ENCODE data around the gene TMTC3.
"Not testable (repeated sequence)": the region's sequence is repeated elsewhere in the genome, so short reads cannot be mapped to it uniquely, and the experiment has no call there.

Gene TMTC3

DNA sequence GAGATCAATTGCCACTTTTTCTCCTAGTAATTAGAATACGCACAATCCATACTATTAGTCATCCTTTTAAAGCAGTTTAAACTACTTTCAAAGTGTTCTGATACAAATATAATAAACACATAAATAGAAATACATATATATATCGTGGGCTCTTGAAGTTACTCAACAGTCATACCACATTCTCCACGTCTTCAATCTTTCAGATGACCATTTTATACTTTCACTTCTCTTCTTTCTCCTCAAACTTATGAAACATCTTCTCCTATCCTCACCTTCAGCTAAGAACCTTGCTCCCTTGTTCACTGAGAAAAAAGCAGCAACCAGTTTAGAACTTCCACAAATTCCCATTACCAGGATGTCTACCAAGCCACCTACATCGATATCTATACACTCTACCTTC is 19.4 kb upstream of the TMTC3 start:
- TF ChIP-seq, protein P1, sequence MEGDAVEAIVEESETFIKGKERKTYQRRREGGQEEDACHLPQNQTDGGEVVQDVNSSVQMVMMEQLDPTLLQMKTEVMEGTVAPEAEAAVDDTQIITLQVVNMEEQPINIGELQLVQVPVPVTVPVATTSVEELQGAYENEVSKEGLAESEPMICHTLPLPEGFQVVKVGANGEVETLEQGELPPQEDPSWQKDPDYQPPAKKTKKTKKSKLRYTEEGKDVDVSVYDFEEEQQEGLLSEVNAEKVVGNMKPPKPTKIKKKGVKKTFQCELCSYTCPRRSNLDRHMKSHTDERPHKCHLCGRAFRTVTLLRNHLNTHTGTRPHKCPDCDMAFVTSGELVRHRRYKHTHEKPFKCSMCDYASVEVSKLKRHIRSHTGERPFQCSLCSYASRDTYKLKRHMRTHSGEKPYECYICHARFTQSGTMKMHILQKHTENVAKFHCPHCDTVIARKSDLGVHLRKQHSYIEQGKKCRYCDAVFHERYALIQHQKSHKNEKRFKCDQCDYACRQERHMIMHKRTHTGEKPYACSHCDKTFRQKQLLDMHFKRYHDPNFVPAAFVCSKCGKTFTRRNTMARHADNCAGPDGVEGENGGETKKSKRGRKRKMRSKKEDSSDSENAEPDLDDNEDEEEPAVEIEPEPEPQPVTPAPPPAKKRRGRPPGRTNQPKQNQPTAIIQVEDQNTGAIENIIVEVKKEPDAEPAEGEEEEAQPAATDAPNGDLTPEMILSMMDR (IDR thresholded peaks at IDR 0.05; ENCODE audit: low read depth, low read length, missing control alignments): no peak
- DNase-seq (ENCODE audit: low read depth): no peak
- H3K4me3 ChIP-seq (ENCODE audit: low read depth, low read length): no peak overlapping the region

GRCh38 chr12:88127099-88127498 is 15.0 kb upstream of the TMTC3 start:
- no peak overlapping the region for H3K4me3 ChIP-seq (ENCODE audit: low read depth, low read length)
- TF ChIP-seq, protein P1 (IDR thresholded peaks at IDR 0.05; ENCODE audit: low read depth, low read length, missing control alignments): no peak
- DNase-seq (ENCODE audit: low read depth): no peak

DNA sequence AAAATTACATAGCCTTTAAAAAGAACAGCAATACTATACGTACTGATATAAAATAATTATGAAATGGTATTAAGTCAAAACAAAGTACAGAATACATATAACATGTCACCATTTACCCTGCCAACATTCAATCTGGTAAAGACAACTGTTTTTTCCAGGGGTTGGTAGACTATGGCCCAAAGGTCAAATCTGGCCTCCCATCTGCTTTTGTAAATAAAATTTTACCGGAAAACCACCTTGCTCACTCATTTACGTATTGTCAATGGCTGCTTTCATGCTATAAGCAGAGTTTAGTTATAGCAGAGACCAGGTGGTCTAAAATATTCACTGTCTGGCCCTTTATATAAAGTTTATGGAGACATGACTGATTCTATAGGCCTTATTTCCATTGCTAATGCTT is 14.3 kb upstream of the TMTC3 start:
- DNase-seq (ENCODE audit: low read depth): no peak
- TF ChIP-seq, protein P1 (IDR thresholded peaks at IDR 0.05; ENCODE audit: low read depth, low read length, missing control alignments): no peak

DNA sequence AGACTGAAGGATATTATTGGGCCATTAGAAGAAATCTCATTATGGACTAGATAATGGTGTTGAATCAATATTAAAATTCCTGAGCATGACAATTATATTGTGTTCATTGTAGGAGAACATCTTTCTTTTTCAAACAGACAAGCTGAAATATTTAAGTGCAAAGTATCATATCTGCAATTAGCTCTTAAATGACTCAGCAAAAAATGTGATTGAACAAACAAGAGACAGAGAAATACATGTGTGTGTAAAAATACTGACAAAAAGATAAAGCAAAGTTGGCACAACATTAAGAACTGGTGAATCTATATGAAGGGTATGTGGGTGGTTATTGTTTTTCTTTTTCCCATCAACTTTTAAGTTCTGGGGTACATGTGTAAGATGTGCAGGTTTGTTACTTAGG is 9.7 kb upstream of the TMTC3 start:
- TF ChIP-seq, protein P1 (IDR thresholded peaks at IDR 0.05; ENCODE audit: low read depth, low read length, missing control alignments): no peak
- H3K4me3 ChIP-seq (ENCODE audit: low read depth, low read length): no peak overlapping the region
- DNase-seq (ENCODE audit: low read depth): no peak

More for the DNA sequence above, 14.3 kb upstream of the TMTC3 start:
- no peak overlapping the region for H3K4me3 ChIP-seq (ENCODE audit: low read depth, low read length)

DNA sequence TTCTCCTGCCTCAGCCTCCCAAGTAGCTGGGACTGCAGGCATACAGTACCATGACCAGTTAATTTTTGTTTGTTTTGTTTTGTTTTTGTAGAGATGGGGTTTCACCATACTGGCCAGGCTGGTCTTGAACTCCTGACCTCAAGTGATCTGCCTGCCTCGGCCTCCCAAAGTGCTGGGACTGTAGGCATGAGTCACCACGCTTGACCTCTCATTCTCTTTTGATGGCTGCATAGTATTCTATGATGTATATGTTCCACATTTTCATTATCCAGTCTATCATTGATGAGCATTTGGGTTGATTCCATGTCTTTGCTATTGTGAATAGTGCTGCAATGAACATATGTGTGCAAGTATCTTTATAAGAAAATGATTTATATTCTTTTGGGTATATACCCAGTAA is 8.9 kb upstream of the TMTC3 start:
- not testable (repeated sequence) for H3K4me3 ChIP-seq (ENCODE audit: low read depth, low read length); DNase-seq (ENCODE audit: low read depth)

DNA sequence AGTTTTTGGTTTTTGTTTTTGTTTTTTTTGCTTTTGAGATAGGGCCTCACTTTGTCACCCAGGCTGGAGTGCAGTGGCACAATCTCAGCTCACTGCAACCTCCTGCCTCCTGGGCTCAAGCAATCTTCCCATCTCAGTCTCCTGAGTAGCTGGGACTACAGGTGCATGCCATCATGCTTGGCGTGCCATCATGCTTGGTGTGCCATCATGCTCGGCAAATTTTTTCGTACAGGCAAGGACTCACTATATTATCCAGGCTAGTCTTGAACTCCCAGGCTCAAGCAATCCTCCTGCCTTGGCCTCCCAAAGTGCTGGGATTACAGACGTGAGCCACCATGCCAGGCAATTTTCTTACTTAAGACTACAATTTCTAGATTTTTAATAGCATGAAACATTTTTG is 2.4 kb upstream of the TMTC3 start:
- H3K4me3 ChIP-seq (ENCODE audit: low read depth, low read length); DNase-seq (ENCODE audit: low read depth): not testable (repeated sequence)

DNA sequence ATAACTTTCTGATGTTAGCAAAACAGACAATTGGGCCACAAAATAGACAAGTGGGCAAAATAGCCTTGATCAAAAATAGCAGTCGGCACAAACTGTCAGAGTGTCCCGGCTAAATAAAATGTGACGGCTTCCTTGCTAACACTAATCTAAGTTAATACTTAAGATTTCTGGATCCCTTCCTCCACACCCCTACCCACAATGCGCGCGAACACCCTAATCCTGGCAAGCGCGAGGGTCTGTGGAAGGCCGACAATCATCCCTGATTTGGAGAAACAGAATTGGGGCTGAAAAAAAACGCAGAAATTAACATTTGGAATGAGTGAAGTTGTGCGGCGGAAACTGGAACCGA is 708 bp upstream of the TMTC3 start:
- peak overlapping the region; percentile 75 for H3K4me3 ChIP-seq (ENCODE audit: low read depth, low read length)
- TF ChIP-seq, protein P1 (IDR thresholded peaks at IDR 0.05; ENCODE audit: low read depth, low read length, missing control alignments): no peak
- no peak for DNase-seq (ENCODE audit: low read depth)

- TF ChIP-seq, protein P1 (IDR thresholded peaks at IDR 0.05; ENCODE audit: low read depth, low read length, missing control alignments): no peak
- H3K4me3 ChIP-seq (ENCODE audit: low read depth, low read length): peak overlapping the region; percentile 75
- DNase-seq (ENCODE audit: low read depth): no peak
These were observed 494 bp downstream of the TMTC3 start for GRCh38 chr12:88142610-88142991.

Measured in GM12864 (cell line).